HG03025 (cell line): ENCODE data around the gene SLC37A1.
"Not testable (repeated sequence)": the region's sequence is repeated elsewhere in the genome, so short reads cannot be mapped to it uniquely, and the experiment has no call there.

Experiments used
- ATAC-seq: cut with Tn5 transposase; IDR thresholded peaks from one replicate; pipeline ENCODE4 v1.9.1; 2021; ENCODE audit warnings: mild to moderate bottlenecking, moderate library complexity; ENCODE audit not compliant: unreplicated experiment, low FRiP score

Gene SLC37A1

DNA sequence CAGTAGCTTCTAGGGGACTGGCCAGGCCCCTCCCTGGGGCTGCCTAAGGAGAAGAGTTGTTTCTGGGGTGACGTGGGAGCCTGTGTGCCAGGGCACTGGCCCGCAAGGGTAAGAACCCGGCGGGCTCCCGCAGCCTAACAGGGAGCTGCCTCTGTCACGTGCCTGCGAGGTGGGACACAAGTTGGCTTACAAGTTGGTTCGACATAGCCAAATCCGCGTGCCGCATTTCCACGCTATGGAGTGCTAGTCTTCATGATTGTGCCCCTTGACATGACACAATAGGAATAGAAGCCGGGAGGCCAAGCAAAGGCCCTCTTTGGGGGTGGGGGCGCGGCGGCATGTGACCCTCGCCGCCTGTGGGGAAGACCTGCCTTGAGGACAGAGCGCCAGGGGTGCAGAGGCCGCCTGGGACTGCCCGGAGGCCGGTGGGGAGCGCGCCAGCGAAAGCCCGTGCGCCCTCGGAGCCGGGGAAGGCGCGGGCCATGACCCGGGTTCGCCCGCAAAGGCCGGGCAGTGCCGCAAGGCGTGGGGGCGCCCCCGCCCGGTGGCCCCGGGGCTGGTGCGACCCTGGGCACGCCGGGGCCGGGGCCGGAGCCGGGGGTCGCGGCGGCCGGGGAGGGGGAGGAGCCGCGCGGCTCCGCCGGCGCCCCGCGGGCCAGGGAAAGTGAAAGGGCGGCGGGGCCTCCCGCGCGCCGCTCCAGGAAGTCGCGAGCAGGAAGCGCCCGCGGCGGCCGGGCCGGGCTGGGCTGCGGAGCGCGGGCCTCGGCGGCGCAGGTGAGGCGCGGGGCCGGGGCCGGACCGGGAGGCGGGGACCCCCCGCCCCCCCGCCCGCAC lies at the start of gene SLC37A1:
SLC37A1 (plus strand) TSS at position 702 of the 834 bp plus-strand sequence. CDS start 4,603 bp downstream, outside the sequence.
- peak; percentile 55 for ATAC-seq

GRCh38 chr21:42463861-42464515 lies 49.7 kb upstream of the SLC37A1 start:
- ATAC-seq: no peak

DNA sequence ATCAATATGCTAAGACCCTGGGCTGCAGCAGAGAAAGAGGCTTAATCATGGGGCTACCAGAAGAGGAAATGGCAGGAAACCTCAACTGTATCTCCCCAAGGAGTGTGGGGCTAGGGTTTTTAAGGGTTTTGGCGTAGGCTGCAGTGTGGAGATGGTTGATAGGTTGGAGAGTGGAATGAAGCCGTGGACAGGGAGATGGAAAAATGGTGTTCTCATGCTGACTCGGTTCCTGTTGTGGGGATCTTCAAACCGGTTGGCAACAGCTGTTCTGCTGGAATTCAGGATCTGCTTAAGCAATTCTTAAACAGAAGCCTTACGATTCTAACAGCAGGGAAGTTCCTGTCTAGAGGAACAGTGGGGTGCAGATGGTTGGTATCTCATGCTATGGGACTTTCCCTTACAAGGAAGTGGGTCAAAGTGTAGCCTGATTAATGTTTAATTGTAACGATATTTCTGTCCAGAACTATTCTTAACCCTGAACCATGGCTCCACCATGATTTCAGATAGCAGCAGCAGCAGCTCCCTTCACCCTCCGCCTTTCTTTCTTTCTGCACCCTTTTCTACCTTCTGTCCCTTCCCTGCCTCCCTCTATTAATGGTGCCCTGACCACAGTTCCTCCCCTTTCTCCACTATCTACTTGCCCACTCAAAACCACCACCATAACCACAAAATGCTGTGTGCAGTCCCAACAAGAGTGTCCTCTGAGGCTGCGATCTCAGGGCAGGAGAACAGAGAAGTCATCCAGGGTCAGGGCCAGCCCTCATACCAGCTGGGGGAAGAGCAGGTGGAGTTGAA lies 48.4 kb upstream of the SLC37A1 start:
- no peak for ATAC-seq

- no peak for ATAC-seq
Observed at GRCh38 chr21:42465803-42466127, 47.9 kb upstream of the SLC37A1 start.

DNA sequence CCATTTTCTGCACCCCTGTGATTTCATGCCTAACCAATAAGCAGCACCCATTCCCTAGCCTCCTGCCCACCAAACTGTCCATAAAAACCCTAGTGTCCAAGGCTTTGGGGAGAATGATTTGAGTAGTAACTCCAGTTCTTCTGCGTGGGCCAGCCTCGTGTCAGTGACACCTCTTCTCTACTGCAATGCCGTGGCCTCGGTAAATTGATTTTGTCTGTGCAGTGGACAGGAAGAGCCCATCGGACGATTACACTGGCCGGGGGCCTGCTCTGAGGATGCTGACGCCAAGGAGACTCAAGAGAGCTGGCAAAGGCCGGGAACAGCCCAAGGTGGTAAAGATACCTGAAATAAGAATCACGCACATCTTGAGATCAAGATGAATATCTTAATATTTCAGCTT lies 47.0 kb upstream of the SLC37A1 start:
- no peak for ATAC-seq

DNA sequence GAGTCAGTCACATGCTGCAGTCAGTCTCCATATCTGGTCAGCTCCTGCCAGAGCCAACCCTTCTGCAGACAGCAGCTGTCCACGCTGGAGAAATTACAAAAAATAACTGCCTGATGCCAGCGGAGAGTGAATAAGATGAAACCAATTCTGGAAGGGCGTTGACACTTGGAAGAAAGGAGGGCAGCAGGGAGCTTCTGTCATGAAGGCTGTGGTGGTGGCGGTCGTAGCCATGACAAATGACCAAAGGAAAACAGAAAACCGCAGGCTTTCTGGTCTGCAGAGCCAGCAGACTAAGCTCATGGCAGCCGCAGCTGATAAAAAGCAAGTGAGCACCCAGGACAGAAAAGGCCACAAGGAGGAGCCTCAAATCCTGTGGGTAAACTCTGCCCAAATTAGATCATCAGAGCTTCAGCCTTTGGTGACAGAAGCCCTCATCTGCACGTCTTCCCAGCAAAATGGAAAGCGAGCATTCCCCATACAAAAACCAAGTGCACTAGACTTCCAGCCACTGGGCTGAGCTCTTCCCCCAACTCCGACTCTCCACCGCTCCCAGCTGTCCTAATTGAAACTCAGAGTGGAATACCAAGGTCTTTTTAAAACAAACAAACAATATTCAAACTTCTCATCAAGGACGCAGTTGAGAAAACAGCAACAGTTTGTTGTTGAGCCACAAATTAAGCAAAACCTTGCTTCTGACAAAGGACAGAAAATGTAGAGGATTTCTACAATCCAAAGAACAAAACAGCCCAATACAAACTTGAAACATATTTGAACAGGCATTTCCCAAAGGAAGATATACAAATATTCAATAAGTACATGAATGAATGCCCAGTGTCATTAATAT lies 46.3 kb upstream of the SLC37A1 start:
- ATAC-seq: no peak

GRCh38 chr21:42468491-42469131 lies 45.0 kb upstream of the SLC37A1 start:
- ATAC-seq: no peak

DNA sequence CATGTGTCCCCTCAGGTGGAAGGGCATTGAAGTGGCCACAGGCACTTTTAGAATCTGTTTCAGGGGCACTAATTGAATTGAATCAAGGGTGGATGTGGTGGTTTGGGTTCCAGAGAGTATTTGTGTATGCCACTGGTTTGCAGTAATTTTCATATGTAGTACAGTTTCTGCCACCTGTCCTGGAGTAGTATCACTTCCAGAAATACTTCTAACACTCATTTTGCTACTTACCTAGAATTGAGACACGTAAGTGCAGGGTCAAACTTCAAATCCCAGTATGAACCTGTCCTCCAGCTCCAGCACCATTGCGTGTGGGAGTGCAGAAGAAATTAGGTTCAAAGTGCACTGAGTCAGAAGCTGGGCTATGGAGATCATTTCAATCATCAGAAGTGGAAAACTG lies 44.4 kb upstream of the SLC37A1 start:
- peak; percentile 45 for ATAC-seq

DNA sequence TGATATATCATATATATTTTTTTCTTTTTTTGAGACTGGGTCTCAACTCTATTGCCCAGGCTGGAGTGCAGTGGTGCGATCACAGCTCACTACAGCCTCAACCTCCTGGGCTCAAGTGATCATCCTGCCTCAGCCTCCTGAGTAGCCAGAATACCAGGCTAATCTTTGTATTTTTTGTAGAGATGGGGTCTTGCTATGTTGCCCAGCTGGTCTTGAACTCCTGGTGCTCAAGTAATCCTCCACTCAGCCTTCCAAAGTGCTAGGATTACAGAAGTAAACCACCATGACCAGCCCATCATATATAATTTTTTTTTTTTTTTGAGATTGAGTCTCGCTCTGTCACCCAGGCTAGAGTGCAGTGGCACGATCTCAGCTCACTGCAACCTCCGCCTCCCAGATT lies 43.9 kb upstream of the SLC37A1 start:
- ATAC-seq: not testable (repeated sequence)

GRCh38 chr21:42471206-42471605 lies 42.4 kb upstream of the SLC37A1 start:
- ATAC-seq: no peak

- no peak for ATAC-seq
Observed at GRCh38 chr21:42471716-42472330, 41.8 kb upstream of the SLC37A1 start.

DNA sequence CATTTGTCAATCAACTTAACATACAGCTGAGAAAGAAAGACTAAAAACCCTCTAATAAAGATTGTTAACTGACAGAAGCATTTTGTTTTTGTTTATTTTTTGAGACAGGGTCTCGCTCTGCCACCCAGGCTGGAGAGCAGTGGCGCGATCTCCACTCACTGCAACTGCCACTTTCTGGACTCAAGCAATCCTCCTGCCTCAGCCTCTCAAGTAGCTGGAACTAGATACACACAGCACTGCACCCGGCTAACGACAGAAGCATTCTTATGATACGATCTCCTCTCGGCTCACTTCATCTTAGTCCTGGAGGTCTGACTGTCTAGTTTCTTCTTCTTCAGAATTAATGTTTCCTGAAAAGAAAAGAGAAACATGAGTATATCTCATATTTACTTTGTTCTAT lies 41.1 kb upstream of the SLC37A1 start:
- no peak for ATAC-seq

DNA sequence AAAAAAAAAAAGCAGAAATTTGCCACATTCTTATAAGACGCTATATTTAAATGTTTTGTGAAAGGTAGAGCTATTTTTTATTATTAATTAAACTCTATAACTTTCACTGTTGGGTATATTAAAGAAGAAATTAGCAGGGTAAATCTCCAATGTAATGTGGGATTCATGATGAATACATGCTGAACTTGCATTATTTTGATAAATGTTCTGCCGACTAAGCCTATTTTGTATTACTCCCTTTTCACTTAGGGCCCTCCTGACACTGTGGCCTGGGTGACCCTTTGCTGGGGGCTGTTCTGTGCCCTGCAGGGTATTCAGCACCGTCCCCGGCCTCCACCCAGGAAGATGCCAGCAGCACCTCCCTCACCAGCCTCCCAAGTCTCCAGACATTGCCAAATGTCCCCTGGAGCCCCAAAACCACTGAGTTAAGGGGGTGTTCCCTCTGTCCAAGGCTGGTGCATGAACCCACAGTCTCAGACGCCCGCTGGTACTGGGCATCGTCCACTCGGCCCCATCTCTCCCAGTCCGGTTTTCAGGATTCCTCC lies 40.1 kb upstream of the SLC37A1 start:
- ATAC-seq: no peak

GRCh38 chr21:42474043-42474831 lies 39.4 kb upstream of the SLC37A1 start:
- ATAC-seq: no peak

- no peak for ATAC-seq
Observed at GRCh38 chr21:42475036-42475435, 38.6 kb upstream of the SLC37A1 start.

DNA sequence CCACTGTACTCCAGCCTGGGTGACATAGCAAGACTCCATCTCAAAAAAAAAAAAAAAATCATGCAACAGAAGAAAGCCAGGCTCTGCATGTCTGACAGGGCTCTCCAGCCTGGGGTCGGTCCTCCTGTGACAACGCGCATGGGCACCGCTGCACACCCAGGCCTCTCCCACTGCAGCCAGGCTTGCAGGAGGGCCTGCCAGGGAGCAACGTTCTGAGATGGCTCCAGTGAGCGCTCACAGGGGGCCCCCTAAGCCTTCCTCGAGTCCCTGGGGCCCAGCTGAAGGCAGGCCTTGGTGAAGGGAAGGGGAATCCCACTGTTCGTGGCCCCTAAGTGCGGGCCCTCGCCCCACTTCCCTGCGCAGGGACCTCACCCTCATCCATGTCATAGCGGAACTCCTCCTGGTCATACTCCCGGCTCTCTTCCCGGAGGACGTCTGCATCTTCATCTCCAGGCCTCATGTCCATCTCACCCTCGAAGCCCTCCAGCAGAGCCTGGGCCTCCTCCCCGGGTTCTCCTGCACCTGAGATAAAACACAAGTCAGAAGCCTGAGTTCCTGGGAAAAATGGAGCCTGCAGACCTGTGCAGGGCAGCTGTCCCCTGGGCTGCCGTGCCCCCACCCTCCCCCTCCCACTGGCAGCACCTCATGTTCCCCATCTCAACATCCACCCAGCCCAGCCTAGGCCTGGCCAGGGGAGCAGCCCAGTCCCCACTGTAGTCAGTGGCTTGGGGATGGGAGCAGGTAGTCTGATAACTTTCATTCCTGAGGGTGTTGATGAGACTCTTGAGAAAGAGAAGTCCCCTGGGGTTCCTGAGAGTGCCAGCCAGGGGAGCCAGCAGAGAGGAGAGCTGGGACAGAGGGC lies 37.9 kb upstream of the SLC37A1 start:
- ATAC-seq: no peak
